SK-N-SH (cell line): Measurements from ENCODE around the gene PRKCB.

Experiments
- EP300 ChIP-seq, 2 experiments: IDR thresholded peaks; 2 replicates each; pipeline versions ENCODE4 v1.4.0 to v1.6.1; 2012; ENCODE audit warnings: borderline replicate concordance in 1 of 2, low read depth in 1 of 2, low read length in 1 of 2
- FOSL2 ChIP-seq: IDR thresholded peaks from 2 replicates; pipeline ENCODE4 v1.4.0; 2012; ENCODE audit warnings: low read depth, mild to moderate bottlenecking, moderate library complexity, borderline replicate concordance
- TF ChIP-seq, protein P1 (sequence below): fragments of 200-600 bp; sonication (generic); IDR thresholded peaks from 2 replicates; pipeline ENCODE4 v1.6.1; 2017; ENCODE audit warnings: antibody characterized with exemption, mild to moderate bottlenecking, moderate library complexity

DNA sequence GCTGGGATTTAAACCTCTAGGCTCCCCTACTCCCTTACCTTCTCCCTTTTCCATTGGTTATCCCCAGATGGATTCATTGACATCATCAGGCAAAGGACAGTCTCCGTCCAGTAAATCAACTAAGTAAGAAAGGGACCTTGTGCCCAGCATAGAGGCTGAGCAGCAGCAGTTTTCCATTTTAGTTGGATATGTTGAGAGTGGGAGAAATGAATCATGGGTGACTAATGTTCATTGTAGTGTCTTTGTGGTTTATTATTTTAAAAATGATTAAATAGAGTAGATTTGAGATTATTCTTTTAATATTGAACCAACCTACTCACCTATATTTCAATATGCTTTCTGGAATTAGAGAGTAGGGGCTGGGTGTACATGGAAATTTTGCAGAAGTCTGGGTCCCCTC lies 321.0 kb downstream of the PRKCB start:
- TF ChIP-seq FOSL2, result no peak
- TF ChIP-seq EP300 (IDR thresholded peaks at IDR 0.05; ENCODE audit: borderline replicate concordance in 1 of 2, low read depth in 1 of 2, low read length in 1 of 2), result no peak
- TF ChIP-seq, protein P1, sequence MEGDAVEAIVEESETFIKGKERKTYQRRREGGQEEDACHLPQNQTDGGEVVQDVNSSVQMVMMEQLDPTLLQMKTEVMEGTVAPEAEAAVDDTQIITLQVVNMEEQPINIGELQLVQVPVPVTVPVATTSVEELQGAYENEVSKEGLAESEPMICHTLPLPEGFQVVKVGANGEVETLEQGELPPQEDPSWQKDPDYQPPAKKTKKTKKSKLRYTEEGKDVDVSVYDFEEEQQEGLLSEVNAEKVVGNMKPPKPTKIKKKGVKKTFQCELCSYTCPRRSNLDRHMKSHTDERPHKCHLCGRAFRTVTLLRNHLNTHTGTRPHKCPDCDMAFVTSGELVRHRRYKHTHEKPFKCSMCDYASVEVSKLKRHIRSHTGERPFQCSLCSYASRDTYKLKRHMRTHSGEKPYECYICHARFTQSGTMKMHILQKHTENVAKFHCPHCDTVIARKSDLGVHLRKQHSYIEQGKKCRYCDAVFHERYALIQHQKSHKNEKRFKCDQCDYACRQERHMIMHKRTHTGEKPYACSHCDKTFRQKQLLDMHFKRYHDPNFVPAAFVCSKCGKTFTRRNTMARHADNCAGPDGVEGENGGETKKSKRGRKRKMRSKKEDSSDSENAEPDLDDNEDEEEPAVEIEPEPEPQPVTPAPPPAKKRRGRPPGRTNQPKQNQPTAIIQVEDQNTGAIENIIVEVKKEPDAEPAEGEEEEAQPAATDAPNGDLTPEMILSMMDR, result no peak
